Activated naive CD8-positive, alpha-beta T cell (primary cell): ENCODE measurements around the gene GUCA1C.

Experiments
- H3K27ac Mint-ChIP-seq: one replicate; pipeline ENCODE4 v1.8.0; 2021; ENCODE audit warnings: mixed read lengths
- H3K27me3 Mint-ChIP-seq: one replicate; pipeline ENCODE4 v1.8.0; 2021; ENCODE audit warnings: mixed read lengths
- H3K36me3 Mint-ChIP-seq: one replicate; pipeline ENCODE4 v1.8.0; 2021; ENCODE audit warnings: mixed read lengths
- H3K4me1 Mint-ChIP-seq: one replicate; pipeline ENCODE4 v1.8.0; 2021; ENCODE audit warnings: low read depth, mixed read lengths
- H3K4me3 Mint-ChIP-seq: one replicate; pipeline ENCODE4 v1.8.0; 2021; ENCODE audit warnings: mild to moderate bottlenecking, mixed read lengths
- H3K9me3 Mint-ChIP-seq: one replicate; pipeline ENCODE4 v1.8.0; 2021; ENCODE audit warnings: low read depth, mixed read lengths

GUCA1C gene

DNA sequence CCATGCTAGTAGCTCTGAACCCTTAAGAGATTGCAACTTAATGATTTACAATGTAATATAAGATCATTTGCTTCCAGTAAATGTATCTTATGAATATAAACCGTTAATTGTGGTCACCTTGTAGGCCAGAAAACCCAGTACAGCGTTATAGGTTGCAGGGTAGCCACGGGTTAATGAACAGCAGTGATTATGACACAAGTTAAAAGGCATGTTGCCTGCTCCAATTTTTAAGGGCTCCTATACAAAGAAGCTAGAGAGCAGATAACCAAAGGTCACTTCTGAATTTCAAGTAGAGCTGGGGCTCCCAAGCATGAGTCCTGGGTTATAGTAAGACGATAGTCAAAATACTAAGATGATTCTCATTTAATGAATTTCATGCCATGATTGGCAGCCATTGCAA lies 13.5 kb downstream of the GUCA1C start:
- Mint-ChIP-seq H3K36me3 (no peaks in the 10 kb centered on the region), H3K27me3 (no peaks in the 10 kb centered on the region), H3K4me3 (no peak overlapping the region), H3K4me1 (no peaks in the 10 kb centered on the region), H3K27ac (no peak overlapping the region), H3K9me3 (no peaks in the 10 kb centered on the region)

DNA sequence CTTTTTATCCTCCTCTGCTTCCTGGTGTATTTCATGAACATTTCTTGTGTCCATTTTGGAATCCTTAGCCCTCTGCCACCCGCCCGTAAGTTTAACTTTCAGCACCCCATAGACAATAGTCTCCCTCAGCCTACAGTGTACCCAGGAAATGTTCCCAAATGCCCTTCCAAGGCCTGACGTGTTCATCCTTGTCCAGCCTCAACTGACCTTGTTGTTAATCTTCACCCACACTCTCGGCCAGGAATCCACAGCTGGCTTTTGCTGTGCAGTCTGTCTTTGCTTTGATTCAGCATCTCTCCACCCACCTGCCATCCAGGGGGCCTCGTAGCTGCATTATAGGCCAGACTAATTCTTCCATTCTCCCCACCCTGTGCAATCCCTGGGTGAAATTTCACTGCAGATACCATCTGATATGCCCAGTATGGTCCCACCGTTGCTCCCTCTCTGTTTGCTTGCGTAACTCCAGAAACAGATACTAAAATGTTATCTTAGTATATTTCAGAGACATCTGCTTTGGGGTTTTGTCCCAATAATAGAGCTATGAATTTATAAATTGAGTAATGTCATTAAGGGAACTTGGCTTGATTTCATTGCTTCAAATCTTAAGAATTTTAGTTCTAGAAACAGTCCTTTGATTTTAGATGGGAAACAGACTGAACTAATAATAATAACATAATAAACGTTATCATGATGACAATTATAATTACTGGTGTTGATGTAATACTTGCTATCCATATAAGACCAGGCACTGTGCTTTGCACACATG lies 16.6 kb downstream of the GUCA1C start:
- no peaks in the 10 kb centered on the region for H3K4me1 Mint-ChIP-seq
- no peaks in the 10 kb centered on the region for H3K27me3 Mint-ChIP-seq

DNA sequence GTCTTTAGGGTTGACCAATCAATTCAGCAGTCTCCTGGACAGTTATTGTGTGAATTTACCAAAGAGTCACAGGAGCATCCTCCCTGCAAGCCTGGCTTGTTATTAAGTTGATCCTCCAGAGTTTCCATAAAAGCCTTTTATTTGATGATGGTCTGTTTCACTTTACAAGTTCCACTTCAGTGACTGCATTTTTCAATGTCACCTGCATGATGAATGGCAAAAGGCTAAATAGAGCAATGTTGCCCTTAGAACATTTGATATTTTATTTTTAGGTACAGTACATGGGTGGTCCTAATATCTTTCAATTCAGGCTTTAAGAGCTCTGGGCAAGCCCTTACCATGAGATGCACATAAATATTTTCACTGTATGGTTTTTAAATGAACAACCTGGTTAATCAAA lies 22.6 kb downstream of the GUCA1C start:
- Mint-ChIP-seq H3K9me3 (no peaks in the 10 kb centered on the region), H3K36me3 (peaks cover 8% of the 10 kb centered on the region), H3K4me1 (no peaks in the 10 kb centered on the region), H3K27ac (no peak overlapping the region), H3K27me3 (peaks cover 1% of the 10 kb centered on the region), H3K4me3 (no peak overlapping the region)

More for the DNA sequence above, 16.6 kb downstream of the GUCA1C start:
- no peak overlapping the region for H3K27ac Mint-ChIP-seq
- H3K4me3 Mint-ChIP-seq = no peak overlapping the region
- H3K9me3 Mint-ChIP-seq = no peaks in the 10 kb centered on the region
- peaks cover 3% of the 10 kb centered on the region for H3K36me3 Mint-ChIP-seq

DNA sequence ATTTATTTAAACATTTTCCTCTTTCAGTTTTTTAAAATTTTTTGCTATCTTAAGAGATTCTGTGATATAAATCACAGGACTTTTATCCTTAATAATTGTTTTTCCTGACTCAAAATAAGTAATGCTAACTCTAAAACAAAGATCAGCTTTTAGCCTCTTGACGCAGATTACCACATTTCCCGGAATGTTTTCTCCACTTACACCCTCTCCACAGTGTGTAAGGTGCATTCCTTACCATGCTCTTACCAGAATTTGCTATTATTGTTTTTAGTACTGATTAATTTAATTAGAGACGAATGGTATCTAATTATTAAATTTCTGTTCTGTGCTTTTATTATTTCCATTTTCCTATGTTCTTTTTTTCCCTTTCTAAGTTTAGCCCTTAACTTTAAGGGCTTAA lies 34.8 kb downstream of the GUCA1C start:
- H3K4me3 Mint-ChIP-seq = no peak overlapping the region
- H3K4me1 Mint-ChIP-seq = peaks cover 4% of the 10 kb centered on the region
- no peaks in the 10 kb centered on the region for H3K27me3 Mint-ChIP-seq
- H3K36me3 Mint-ChIP-seq = no peaks in the 10 kb centered on the region
- H3K9me3 Mint-ChIP-seq = no peaks in the 10 kb centered on the region
- H3K27ac Mint-ChIP-seq = no peak overlapping the region

DNA sequence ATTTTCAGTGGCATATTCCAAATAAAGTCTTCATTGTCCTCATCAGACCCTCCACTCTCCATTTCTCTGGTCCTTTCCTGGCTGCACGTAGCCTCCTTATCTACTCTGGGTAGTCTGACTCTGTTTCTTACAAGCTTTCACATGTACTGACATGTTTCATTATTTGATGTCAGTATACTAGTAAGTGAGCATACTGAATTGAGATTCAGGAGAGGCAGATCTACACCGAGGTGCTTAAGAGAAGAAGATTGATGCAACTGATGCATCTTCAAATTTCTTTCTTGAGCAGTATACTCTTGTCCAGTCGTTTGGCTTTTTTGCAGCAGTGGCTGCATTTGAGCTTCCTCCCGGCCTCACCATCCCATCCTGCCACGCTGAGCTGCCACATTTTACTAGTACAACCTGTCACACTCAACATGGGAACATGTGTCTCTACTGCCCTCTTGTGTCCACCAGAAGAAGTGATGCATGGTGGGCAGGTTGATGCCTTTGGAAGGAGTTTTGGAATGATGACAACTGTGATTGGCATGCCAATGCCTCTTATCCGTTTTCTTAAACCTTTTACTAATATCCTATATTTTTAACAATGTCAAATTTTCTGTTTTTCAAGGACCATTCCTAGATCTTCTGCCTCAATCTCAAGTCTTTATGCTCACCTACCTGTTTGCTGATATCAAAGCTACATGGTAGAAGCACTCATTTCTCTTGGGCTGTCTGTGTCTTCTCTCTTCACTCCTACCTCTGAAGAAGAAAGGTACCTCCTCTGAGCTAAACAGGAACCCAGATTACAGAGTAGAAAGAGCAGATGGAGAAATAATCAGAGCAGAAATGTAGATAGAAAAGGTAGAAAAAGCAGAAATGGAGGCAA lies 38.7 kb downstream of the GUCA1C start:
- Mint-ChIP-seq H3K4me1 (peaks cover 5% of the 10 kb centered on the region), H3K36me3 (no peaks in the 10 kb centered on the region), H3K27me3 (no peaks in the 10 kb centered on the region), H3K4me3 (no peak overlapping the region), H3K27ac (no peak overlapping the region), H3K9me3 (no peaks in the 10 kb centered on the region)

DNA sequence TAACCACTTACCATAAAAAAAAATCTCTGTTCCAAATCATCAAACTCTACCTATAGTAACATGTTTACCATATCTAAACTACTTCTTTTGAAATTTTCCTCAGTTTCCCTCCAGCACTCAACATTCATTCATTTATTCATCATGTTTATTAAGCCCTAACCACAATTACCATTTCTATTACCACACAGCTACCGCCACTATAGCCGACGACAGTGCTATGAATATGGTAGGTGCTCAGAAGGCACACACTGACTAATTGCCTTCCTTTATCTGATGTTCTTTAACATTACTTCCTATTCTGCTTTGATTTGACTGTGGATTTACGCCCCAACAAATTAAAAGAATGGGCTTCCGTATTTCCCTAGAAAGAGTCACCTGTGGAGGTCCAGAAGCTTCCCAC lies 43.9 kb downstream of the GUCA1C start:
- H3K36me3 Mint-ChIP-seq = no peaks in the 10 kb centered on the region
- H3K27ac Mint-ChIP-seq = no peak overlapping the region
- H3K4me1 Mint-ChIP-seq = peaks cover 3% of the 10 kb centered on the region
- H3K9me3 Mint-ChIP-seq = no peaks in the 10 kb centered on the region
- no peak overlapping the region for H3K4me3 Mint-ChIP-seq
- no peaks in the 10 kb centered on the region for H3K27me3 Mint-ChIP-seq

DNA sequence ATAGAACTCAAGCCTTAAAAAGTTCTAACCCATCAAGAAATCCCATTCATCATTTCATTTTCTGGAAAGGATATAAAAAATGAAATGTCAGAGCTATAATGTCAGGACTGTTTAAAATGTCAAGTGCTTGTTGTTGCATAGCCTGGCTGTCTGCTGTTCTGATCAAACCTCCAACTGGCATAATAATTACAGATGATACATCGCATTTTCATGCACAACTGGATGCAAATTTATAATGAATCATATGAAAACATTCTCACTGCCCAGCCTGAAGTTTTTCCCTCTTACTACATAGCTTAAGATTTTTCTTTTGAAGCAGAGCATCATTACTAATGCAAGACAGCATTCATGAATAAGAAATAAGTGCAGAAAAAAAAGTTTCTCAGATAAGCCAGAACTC lies 46.5 kb downstream of the GUCA1C start:
- Mint-ChIP-seq H3K4me1 (peaks cover 5% of the 10 kb centered on the region), H3K4me3 (no peak overlapping the region), H3K27ac (no peak overlapping the region), H3K27me3 (no peaks in the 10 kb centered on the region), H3K36me3 (no peaks in the 10 kb centered on the region), H3K9me3 (no peaks in the 10 kb centered on the region)

DNA sequence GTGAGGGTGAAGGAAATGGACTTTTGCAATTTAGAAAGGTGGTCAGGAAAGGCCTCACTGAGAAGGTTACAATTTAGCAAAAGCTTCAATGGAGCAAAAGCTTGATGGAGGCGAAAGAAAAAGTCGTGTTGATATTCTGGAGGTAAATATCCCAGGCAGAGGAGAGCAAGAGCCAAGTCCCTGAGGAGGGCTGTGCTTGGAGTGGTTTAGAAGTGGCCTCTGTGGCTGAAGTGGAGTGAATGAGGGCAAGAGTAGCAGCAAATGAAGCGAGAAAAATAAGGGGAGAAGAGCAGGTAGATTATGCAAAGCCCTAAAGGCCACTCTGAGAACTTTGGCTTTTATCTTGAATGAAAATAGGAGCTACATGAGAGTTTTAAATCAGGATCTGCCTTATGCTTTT lies 54.1 kb downstream of the GUCA1C start:
- no peak overlapping the region for H3K27ac Mint-ChIP-seq
- no peak overlapping the region for H3K4me3 Mint-ChIP-seq
- H3K36me3 Mint-ChIP-seq = no peaks in the 10 kb centered on the region
- peaks cover 14% of the 10 kb centered on the region for H3K4me1 Mint-ChIP-seq
- H3K9me3 Mint-ChIP-seq = no peaks in the 10 kb centered on the region
- no peaks in the 10 kb centered on the region for H3K27me3 Mint-ChIP-seq

DNA sequence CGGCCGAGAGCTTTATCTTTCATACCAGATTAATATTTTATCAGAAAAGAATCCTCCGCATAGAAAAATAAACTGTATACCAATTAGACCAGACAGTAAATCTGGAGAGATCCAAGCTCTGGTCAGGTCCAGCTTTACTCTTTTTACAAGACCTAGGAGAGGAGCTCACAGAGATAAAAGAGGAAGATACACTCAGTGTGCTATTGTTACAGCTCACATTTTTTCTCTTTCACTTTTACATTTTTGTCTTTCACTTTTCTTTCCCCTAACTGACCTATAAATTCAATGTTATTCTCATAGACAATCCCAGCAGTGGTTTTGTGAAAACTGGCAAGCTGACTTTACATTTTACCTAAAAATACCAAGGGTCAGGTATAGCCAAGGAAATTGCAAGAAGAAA lies 55.8 kb downstream of the GUCA1C start:
- no peak overlapping the region for H3K4me3 Mint-ChIP-seq
- peaks cover 14% of the 10 kb centered on the region for H3K4me1 Mint-ChIP-seq
- no peaks in the 10 kb centered on the region for H3K9me3 Mint-ChIP-seq
- H3K27ac Mint-ChIP-seq = no peak overlapping the region
- H3K36me3 Mint-ChIP-seq = no peaks in the 10 kb centered on the region
- H3K27me3 Mint-ChIP-seq = no peaks in the 10 kb centered on the region

DNA sequence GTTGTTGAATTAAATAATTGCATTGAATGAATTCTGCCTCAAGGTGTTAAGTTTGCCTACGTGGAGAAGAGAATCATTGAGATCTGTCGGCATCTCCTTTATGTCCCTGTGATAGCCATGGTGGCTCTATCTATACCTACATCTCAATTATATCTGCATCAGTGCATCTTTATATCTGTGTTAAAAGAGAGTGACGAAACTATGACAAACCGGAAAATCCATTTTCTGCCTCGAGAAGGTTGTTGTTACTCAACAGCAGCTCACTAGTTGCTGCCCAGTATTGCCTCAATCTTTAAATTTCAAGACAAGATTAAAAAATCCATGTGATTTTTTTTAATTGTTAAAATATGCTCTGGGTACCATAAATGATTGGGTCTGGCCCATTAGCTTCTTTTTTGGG lies 58.7 kb downstream of the GUCA1C start:
- H3K36me3 Mint-ChIP-seq = no peaks in the 10 kb centered on the region
- H3K4me1 Mint-ChIP-seq = peaks cover 7% of the 10 kb centered on the region
- no peaks in the 10 kb centered on the region for H3K9me3 Mint-ChIP-seq
- no peak overlapping the region for H3K27ac Mint-ChIP-seq
- no peak overlapping the region for H3K4me3 Mint-ChIP-seq
- H3K27me3 Mint-ChIP-seq = no peaks in the 10 kb centered on the region

DNA sequence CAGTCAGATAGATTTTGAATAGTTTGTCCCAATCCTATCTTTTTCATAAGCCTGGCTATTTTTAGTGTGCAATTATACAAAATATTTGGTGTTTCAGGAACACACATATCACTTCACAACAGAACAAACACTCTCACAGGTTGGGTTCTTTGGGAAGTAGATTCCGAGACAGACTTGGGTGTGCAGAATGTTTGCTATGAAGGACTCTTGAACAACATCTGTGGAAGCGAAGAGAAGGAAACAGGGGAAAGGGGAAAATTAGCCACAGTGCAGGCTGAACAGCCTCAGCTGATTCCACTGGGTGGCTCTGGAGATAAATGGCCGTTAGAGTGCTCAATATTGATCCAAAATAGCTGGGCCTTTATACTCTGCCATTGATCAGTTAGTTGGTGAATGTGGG lies 61.8 kb downstream of the GUCA1C start:
- Mint-ChIP-seq H3K27ac (no peak overlapping the region), H3K27me3 (no peaks in the 10 kb centered on the region), H3K36me3 (peaks cover 2% of the 10 kb centered on the region), H3K4me3 (no peak overlapping the region), H3K9me3 (no peaks in the 10 kb centered on the region), H3K4me1 (no peaks in the 10 kb centered on the region)

DNA sequence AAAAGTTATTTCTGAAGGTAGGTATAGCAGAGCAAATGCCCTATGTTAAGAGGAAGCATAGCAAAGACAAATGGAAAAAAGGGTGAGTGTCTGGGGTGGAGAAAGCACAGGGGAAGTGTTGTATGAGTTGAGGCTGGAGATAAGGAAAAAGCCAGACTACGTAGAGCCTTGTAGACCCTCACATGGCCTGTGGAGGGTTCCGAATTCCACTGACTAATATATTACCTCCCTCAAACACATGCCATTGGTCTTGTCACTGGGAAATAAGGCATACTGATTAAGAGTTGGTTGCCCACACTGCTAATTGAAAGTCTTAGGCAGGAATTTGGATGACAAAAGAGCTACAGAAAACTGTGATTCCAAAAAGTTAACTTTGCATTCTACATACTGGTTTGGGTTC lies 65.9 kb downstream of the GUCA1C start:
- H3K4me1 Mint-ChIP-seq = peaks cover 10% of the 10 kb centered on the region
- H3K4me3 Mint-ChIP-seq = no peak overlapping the region
- H3K9me3 Mint-ChIP-seq = no peaks in the 10 kb centered on the region
- no peak overlapping the region for H3K27ac Mint-ChIP-seq
- H3K36me3 Mint-ChIP-seq = peaks cover 2% of the 10 kb centered on the region
- no peaks in the 10 kb centered on the region for H3K27me3 Mint-ChIP-seq

DNA sequence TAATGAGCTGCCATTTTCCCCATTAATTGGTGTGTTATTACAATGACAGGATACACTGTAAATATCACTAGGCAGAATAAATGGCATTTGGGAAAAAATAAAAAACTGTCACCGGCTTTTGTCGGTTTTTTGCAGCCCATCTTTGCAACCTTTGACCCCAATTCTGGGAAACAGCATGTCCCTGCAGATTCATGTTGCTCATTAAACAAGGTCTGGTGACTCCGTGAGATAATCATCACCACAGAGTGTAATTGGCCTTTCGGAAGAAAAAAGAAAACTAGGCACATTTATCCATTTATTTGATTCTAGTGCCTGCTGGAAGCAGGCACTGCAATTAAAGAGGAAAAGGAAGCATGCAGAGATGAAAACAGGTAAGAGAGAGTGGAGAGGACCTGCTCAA lies 66.6 kb downstream of the GUCA1C start:
- H3K27me3 Mint-ChIP-seq = no peaks in the 10 kb centered on the region
- peaks cover 2% of the 10 kb centered on the region for H3K36me3 Mint-ChIP-seq
- no peak overlapping the region for H3K4me3 Mint-ChIP-seq
- no peak overlapping the region for H3K27ac Mint-ChIP-seq
- peaks cover 10% of the 10 kb centered on the region for H3K4me1 Mint-ChIP-seq
- no peaks in the 10 kb centered on the region for H3K9me3 Mint-ChIP-seq

DNA sequence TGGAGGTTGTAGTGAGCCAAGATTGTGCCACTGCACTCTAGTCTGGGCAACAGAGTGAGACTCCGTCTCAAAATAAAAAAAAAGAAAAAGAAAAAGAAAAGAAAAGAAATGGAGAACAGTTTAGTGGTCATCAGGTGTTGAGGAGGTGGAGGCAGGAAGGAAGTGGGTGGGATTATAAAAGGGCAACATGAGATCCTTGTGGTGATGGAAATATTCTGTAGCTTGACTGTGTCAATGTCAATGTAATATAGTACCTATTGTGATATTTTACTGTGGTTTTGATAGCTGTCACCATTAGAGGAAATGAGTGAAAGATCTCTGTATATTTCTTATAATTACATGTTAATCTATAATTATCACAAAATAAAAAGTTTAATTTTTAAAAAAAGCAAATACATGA lies 70.3 kb downstream of the GUCA1C start:
- Mint-ChIP-seq H3K4me1 (peaks cover 10% of the 10 kb centered on the region), H3K27me3 (no peaks in the 10 kb centered on the region), H3K36me3 (peaks cover 8% of the 10 kb centered on the region), H3K9me3 (peaks cover 2% of the 10 kb centered on the region), H3K27ac (peak overlapping the region; percentile 52), H3K4me3 (no peak overlapping the region)

DNA sequence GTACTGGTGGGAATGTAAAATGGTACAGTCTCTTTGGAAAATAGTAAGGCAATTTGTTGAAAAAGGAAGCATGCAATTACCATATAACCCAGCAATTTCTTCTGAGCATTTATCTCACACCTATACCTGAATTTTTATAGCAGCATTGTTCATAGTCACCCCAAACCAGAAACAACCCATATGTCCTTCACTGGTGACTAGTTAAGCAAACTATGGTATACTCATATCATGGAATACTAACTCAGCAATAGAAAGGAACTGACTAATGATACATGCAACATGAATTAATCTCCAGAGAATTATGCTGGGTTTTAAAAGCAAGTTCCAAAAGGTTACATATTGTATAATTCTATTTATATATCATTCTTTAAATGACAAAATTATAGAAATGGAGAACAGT lies 70.9 kb downstream of the GUCA1C start:
- H3K27ac Mint-ChIP-seq = no peak overlapping the region
- H3K9me3 Mint-ChIP-seq = peaks cover 2% of the 10 kb centered on the region
- peaks cover 10% of the 10 kb centered on the region for H3K4me1 Mint-ChIP-seq
- H3K4me3 Mint-ChIP-seq = no peak overlapping the region
- H3K36me3 Mint-ChIP-seq = peaks cover 6% of the 10 kb centered on the region
- no peaks in the 10 kb centered on the region for H3K27me3 Mint-ChIP-seq
